SIG-M5 treated with dmso at 0.1 percent for 504 hours (cell line): ENCODE results near the gene RGP1.

Source experiments
- DNase-seq: peaks from one replicate; lab custom pipeline; 2025; ENCODE audit not compliant: unreplicated experiment; lab: John Stamatoyannopoulos, UW

Gene RGP1

DNA sequence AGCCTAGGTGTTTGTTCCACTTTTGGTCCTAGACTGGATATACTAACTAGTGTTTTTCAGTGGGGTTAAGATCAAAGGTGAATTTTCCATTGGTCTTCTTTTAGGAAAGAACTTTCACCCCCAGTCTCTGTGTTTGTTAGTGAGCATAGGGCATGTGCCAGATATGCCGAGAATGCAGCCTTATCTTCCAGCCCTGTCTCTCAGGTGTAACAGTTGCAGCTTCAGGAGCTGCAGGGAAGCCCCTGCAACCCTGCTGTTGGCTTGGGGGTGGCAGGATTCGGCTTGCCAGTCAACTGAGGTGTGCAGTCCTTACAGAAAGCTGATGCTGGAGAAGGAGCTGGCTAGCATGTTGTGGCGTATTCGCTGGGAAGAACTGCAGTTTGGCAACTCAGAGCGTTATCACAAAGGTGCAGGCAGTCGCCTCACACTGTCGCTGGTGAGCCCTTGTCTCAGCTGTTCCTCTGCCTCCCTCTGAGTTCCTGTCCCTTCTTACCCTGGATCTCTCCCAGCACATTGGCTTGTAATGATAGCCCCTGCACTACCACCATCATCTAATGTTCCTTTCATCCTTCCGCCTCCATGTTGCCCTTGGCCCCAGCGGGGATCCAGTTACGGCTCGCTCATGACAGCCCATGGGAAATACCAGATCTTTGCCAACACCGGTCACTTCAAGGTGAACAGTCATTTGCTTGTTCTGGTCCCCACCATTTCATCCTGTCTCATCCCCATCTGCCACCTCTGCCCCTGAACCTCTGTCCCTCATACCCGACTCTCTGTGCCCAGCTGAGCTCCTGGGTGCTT, 52.4 kb downstream of the RGP1 start:
- no peak for DNase-seq

DNA sequence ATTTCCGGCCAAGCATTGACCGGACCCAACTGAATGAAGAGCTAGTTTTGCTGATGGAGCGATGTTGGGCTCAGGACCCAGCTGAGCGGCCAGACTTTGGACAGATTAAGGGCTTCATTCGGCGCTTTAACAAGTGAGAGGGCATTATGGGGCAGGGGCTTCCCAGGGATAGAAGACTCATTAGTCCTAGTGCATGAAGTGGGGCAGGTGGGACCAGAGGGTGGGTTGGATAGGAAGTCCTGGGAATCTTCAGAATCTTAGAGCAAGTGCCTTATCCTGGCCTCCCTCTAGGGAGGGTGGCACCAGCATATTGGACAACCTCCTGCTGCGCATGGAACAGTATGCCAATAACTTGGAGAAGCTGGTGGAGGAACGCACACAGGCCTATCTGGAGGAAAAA, 57.0 kb downstream of the RGP1 start:
- DNase-seq: no peak
